DMS153 treated with DMSO at 0.1 percent for 48 hours (cell line): ENCODE data around the gene GCSAM.
A peak's percentile ranks its signal among the peaks of the same experiment; 100 is the strongest.

Experiments
- DNase-seq: peaks from one replicate; lab custom pipeline; 2025; ENCODE audit not compliant: unreplicated experiment; lab: John Stamatoyannopoulos, UW

GCSAM gene

DNA sequence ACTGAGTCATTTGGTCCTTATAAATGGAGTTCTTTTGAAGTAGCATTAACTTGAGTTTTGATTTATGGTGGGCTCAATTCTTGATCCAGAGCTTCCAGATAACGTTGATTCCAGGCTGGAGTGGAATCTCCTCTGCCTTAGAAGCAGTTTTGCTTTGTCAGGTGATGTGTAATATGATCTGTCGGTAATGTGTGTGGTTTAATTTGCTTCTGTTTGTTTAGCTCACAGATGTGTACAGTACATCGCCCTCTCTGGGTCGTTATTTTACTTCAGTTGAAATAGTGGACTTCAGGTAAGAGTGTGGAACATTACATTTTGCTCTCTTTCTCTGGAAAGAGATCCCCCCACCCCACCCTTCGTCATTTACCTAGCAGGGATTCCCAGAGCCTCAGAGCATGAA, 23.7 kb downstream of the GCSAM start:
- peak; percentile 68 for DNase-seq

GRCh38 chr3:112104774-112105173, 28.3 kb downstream of the GCSAM start:
- DNase-seq = no peak

GRCh38 chr3:112101916-112102315, 31.1 kb downstream of the GCSAM start:
- no peak for DNase-seq

DNA sequence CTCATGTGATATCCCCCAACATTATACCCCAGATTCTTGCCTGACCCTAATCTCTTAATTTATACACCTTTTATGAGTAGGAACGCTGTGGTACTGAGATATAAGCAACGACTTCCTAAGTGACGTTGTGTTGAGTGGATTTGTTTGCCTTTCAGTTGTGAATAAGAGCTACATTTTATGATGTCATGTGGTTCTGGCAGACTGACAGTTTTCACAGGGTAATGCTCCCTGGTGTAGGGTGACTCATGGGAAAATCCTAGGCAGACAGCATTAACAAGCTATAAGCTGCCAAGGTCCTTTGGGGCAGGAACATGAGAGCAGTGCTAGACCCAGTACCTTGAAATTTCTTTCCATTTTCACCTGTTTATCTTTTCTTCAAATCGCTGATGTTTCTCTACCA, 35.7 kb downstream of the GCSAM start:
- peak; percentile 91 for DNase-seq

DNA sequence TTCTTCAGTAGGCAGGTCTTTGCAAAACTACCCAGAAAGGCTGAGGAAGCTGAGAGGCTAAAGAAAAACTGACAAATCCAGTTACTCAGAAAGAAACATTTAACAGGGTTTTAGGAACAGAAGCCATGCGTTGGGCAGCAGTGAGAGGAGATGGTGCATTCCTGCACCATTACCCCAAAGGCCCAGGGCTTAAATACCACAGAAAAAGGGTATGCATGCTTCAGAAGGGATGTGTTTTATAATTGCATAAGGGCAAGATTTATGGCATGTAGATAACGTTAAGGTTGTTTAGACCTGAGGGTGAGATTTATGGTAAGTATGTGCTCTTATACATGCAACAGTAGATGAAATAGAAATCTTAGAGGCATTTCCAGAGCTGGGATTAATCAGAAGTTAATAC, 36.9 kb downstream of the GCSAM start:
- no peak for DNase-seq

GRCh38 chr3:112095731-112096130, 37.3 kb downstream of the GCSAM start:
- no peak for DNase-seq

DNA sequence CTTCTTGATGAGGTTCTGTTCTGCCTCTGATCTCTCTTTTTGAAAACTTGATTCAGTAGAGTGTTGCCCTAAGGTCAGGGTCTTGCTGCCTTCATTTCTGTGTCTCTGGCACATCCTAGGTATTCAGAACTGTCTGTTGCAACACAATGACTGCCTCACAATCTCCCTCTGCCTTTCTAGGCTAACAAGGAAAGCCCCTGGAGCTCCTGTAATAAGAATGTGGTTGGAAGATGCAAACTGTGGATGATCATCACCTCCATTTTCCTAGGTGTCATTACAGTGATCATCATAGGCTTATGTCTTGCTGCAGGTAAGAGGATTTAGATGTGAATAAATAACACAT, 39.9 kb downstream of the GCSAM start:
- DNase-seq = no peak

DNA sequence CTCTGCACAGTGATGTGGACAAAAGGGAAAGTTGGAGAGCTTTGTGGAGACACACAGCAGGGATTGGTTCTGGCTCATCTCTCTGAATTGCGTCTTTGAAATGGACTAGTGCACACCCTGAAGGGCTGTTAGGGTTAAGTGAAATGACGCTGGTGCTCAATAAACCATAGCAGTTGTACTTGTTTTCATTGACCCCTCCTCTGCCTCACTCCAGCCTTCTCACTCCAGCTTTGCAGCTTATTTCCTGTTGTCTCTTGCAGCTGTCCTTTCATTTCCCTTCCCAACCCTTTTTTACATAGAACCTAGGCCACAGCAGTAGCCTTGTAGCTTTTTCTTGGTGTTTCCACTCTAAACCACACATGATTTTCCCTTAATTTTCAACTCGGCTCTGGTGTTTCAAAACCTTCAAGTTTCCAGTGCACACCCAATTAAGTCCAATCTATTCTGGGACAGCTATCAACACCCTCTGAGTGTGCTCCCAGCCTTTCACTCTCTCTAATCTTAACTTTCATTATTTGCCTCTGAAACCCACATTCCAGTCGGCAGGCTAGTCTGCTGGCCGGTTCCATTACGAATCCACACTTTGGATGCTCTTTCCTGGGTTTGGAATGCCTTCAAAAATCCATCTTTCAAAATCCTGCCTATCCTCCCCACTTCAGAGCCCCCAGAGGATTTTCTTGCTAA, 40.4 kb downstream of the GCSAM start:
- peak; percentile 32 for DNase-seq

GRCh38 chr3:112090887-112091586, 42.0 kb downstream of the GCSAM start:
- DNase-seq = peak; percentile 71

GRCh38 chr3:112089956-112090886, 42.8 kb downstream of the GCSAM start:
- peak; percentile 55 for DNase-seq

DNA sequence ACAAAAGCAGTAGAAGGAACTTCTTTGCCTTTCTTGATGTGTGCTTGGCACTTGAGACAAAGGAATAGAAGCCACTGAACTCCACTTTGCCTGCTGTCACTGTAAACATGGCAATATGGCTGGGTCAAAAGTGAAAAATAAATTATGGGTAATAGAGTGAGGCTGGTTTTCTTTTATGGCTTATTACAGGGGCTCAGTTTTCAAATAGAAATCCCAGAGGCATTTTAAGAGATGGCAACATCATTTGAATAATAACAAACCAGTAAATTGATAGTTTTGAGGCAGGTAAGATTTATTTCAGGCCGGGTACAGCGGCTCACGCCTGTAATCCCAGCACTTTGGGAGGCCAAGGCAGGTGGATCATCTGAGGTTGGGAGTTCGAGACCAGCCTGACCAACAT, 44.1 kb downstream of the GCSAM start:
- no peak for DNase-seq

DNA sequence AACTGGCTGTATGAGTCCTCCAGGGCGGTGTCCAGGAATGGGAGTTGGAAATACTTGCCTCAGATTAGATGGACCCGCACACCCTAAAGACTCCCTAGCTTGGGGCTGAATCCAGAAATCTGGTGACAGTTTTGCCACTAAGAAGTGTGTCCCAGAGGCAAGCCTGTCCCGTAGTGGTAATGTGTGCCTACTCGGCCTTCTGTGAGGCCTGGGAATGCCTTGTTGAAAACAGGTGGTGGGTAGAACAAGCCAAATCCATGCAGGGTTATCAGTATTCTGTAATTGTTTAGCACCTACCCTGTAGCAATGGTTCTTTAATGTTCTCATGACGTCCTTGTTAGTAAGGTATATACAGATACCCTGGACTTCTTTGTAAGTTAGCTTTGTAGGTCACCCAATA, 45.3 kb downstream of the GCSAM start:
- DNase-seq = no peak

DNA sequence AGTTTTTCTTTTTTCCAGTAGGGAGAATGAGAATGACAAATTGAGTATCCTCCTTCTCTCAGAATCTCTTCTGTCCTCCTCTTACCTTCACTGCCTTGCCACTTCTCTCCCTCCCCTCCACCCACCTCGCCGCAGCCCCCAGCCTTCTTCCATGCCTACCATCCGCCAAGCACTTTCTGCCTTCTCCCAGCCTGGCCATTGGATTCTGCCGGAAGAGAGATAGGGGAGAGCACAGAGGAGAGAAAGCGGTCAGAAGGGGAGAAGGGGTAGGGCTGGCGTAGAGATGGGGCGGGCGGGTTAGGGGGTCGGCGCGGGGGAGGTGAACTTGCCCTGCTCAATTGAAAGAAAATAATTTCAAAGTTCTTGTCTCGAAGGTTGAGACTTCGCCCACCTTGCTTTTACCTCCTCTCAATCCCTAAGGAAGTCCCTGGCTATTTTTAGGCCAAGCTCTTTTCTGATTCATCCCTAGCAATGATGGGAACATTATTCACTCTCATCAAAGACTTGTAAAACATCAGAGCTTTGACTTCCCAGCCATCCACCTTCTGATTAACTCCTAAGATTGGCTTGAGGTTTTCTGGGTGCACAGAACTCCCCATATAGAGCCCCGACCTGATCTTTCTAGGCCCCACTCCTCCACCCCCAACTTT, 46.0 kb downstream of the GCSAM start:
- no peak for DNase-seq

DNA sequence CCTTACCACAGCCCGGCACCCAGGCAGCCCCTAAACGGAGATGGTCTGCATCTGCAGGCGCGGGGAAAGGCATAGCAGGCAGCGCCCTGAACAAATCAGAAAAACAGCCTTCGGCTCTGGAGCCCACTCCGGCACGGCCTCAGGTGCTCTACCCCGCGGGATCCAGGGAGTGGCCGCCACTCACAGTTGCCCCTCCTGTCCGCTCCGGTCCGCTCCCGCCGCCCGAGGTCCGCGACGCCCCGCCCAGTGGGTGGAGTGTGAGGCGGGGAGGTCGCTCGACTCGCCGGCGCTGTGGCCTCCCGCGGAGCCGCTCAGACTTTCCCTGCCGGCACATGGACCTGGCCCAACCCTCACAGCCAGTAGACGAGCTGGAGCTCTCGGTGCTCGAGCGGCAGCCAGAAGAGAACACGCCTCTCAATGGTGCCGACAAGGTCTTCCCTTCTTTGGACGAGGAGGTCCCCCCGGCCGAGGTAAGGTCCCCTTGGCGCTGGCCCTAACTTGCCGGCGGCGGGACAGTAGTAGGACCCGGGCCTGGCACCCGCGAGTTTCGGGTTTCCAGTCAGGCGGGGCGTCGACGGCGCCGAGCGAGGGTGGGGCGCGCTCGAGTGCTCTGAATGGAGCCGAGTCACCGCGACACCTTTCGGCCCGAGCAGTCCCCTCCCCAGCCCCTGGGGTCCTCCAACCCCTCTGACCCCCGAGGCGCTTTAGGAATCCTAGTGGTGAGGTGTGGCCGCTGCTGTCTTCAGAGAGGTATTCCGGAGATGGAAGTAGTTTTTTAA, 46.8 kb downstream of the GCSAM start, which contains the start of gene C3orf52:
C3orf52 (plus strand) TSS at position 314 of the 779 bp plus-strand sequence; CDS start at position 333, 19 bp downstream.
- peak; percentile 84 for DNase-seq

GRCh38 chr3:112085735-112086075, 47.3 kb downstream of the GCSAM start:
- DNase-seq = no peak

DNA sequence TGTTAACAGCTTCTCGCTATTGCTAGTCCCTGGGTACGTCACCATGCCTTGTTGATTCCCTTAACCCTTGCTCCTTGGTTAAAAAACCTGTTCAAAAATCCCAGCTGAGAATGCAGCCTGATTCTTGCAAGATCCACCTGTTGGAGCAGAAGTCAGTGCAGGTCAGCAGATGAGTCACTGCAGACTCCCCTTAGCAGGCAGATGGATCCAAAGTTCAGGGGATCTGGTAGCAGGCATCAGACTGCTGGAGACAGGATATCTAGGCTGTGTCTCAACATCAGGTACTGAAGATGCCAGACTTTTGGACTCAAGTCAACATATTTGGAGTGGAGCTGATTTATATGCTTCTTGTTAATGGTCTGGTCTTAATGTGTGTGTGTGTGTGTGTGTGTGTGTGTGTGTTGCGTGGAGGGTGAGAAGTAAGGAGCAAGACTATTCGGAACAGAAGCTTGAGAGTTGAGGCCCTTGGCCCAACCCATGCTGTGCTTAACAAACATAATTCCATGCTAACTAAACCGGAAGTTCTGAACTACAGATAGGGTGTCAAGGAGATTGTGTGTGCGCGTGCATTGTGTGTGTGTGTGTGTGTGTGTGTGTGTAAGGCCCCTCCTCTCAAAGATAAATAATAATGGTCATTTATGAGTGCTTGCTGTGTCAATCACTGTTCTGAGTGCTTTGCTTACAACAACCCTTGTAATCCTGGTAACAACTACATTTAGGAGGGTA, 47.9 kb downstream of the GCSAM start:
- no peak for DNase-seq

DNA sequence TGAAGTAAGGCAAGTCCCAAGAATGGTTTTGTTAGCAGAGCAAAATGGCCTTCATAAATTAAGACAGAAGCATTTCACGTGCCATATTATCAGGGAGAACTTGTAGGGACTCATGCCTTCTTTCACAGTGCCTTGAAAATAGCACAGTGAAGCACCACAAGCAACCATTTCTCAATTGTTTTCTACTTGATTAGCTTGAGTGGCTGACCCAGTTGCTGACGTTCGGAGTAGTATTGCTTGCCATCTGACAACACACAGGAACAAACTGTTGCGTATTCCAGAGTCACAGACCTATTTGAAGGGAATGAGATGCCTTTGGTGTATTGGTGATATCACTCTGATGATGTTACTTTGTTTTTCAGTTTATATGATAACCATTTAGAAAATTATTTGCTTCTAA, 49.8 kb downstream of the GCSAM start:
- DNase-seq = no peak

- no peak for DNase-seq
Observed at GRCh38 chr3:112078125-112079083, 54.6 kb downstream of the GCSAM start.
